Body of pancreas (tissue), 4 donors: ENCODE measurements around the gene SLC23A2. TPM values are rescaled to one million over a fixed set of nuclear protein-coding genes. Genes with fewer than 3 reads are reported as not detected.

ENCODE experiments used
- ATAC-seq: fragments of 150-250 bp; one replicate; pipeline ENCODE4 v1.9.1; 2016
- DNase-seq, 4 donors: peaks; one replicate each; pipeline ENCODE4 v3.0.0-alpha.2; 2019
- H3K27ac ChIP-seq, 4 donors: fragments of 200-600 bp; sonication (generic); 1 replicate in 3 of 4; 2 replicates in 1 of 4; pipeline versions ENCODE4 v1.5.1 to v1.6.1; 2016 to 2019; ENCODE audit warnings: mild to moderate bottlenecking in 1 of 4, mixed read lengths in 1 of 4, moderate library complexity in 1 of 4
- H3K27me3 ChIP-seq, 2 donors: fragments of 200-600 bp; sonication (generic); one replicate each; pipeline ENCODE4 v1.6.0; 2016; ENCODE audit warnings: mild to moderate bottlenecking in 1 of 2
- H3K36me3 ChIP-seq, 2 donors: fragments of 200-600 bp; sonication (generic); replicated peaks in 1 of 2; 2 replicates each; pipeline ENCODE4 v1.5.1; 2016; ENCODE audit warnings: low read depth in 2 of 2; ENCODE audit not compliant: insufficient read depth in 1 of 2
- H3K4me1 ChIP-seq: fragments of 200-600 bp; sonication (generic); one replicate; pipeline ENCODE4 v1.6.0; 2016
- H3K4me3 ChIP-seq, 2 donors: fragments of 200-600 bp; sonication (generic); 1 replicate in 1 of 2; 2 replicates in 1 of 2; pipeline ENCODE4 v1.5.1; 2016 to 2019
- H3K9me3 ChIP-seq, 3 donors: fragments of 200-600 bp; sonication (generic); 1 replicate in 2 of 3; 2 replicates in 1 of 3; pipeline ENCODE4 v1.5.1; 2016
- POLR2A ChIP-seq, 3 donors: fragments of 450-650 bp; IDR thresholded peaks; one replicate each; pipeline ENCODE4 v1.6.1; 2016; ENCODE audit warnings: antibody characterized with exemption in 3 of 3, mild to moderate bottlenecking in 2 of 3
- WGBS, 2 donors: methylation state at CpG; one replicate each; pipeline ENCODE4 v1.1.5; 2017; 5-methylcytosine and 5-hydroxymethylcytosine counted together
- intact Hi-C: fragments of 100-400 bp; cut with DNase I; formaldehyde crosslinking; loops from one replicate; pipeline ENCODE4 v1.15.1; 2023
- total RNA-seq, 2 donors: library from RNA; depleted of rRNA; stranded (reverse); fragments of >200 nt; gene quantifications; one replicate each; pipeline ENCODE4 v1.1.0, GENCODE V29; 2016
- TF ChIP-seq, protein P1 (sequence below), 7 experiments: fragments of 450-650 bp in 4 of 7; fragments of 200-600 bp in 3 of 7; sonication (generic) in 3 of 7; IDR thresholded peaks; one replicate each; pipeline ENCODE4 v1.5.1; 2016 to 2019; ENCODE audit warnings: antibody characterized with exemption in 7 of 7

Gene SLC23A2
- total RNA-seq, 2 donors from 2014 or later = 12.2 TPM

GRCh38 chr20:4929686-4930397 is 71.5 kb downstream of the SLC23A2 start:
- 72 to 86% methylated on average over 5 of the region's 5 CpGs for WGBS, 2 donors
- Histone ChIP-seq H3K4me1 (peaks cover 6% of the 10 kb centered on the region), H3K27ac (no peak overlapping the region), H3K4me3 (no peak overlapping the region), H3K36me3 (no peaks in the 10 kb centered on the region), H3K27me3 (no peaks in the 10 kb centered on the region), H3K9me3 (no peaks in the 10 kb centered on the region)
- TF ChIP-seq, protein P1, sequence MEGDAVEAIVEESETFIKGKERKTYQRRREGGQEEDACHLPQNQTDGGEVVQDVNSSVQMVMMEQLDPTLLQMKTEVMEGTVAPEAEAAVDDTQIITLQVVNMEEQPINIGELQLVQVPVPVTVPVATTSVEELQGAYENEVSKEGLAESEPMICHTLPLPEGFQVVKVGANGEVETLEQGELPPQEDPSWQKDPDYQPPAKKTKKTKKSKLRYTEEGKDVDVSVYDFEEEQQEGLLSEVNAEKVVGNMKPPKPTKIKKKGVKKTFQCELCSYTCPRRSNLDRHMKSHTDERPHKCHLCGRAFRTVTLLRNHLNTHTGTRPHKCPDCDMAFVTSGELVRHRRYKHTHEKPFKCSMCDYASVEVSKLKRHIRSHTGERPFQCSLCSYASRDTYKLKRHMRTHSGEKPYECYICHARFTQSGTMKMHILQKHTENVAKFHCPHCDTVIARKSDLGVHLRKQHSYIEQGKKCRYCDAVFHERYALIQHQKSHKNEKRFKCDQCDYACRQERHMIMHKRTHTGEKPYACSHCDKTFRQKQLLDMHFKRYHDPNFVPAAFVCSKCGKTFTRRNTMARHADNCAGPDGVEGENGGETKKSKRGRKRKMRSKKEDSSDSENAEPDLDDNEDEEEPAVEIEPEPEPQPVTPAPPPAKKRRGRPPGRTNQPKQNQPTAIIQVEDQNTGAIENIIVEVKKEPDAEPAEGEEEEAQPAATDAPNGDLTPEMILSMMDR (IDR thresholded peaks at IDR 0.05) = no peak
- TF ChIP-seq POLR2A (IDR thresholded peaks at IDR 0.05) = no peak
- ATAC-seq = no peak
- intact Hi-C loops = no loop called here
- DNase-seq = no peak

DNA sequence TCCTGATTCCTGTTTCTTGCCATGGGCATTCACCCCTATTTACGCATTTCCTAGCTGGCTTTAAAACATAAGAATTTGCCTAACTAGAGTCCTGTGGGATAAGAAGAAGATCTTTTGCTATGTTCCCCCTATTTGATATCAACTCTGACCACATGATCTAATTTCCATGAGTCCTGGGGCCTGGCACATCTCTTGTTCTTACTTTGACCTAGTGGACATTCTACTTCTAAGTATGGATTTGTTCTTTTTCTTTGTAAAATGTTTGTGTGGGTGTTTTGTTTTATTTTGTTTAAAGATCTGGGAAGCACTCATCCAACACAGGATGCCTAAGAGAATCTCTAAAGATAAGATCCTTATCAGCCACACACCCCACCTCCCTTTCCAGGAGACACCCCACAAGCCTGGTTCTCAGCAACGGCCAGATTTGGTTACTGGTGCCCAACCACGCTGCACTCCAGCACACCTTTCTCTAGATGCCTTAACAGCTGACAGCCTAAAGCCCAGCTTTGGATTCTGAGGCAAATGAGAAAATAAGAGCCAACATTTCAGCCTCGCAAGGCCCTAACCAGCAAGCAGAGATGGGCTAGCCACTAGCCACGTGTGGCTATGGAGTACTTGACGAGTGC is 74.7 kb downstream of the SLC23A2 start:
- no peaks in the 10 kb centered on the region for H3K9me3 ChIP-seq
- peak; percentile 49 for ATAC-seq
- DNase-seq = no peak
- TF ChIP-seq POLR2A (IDR thresholded peaks at IDR 0.05) = no peak
- TF ChIP-seq, protein P1 (IDR thresholded peaks at IDR 0.05) = no peak
- WGBS, 2 donors = 84 to 85% methylated on average over 6 of the region's 6 CpGs
- no peaks in the 10 kb centered on the region for H3K27me3 ChIP-seq
- intact Hi-C loops = no loop called here
- no peaks in the 10 kb centered on the region for H3K36me3 ChIP-seq
- H3K4me3 ChIP-seq = no peak overlapping the region
- H3K27ac ChIP-seq = peak overlapping the region in 3 of 4 donors; percentile 65 to 75 (median 74)
- peaks cover 6% of the 10 kb centered on the region for H3K4me1 ChIP-seq

GRCh38 chr20:4925842-4926530 is 75.3 kb downstream of the SLC23A2 start:
- TF ChIP-seq, protein P1 (IDR thresholded peaks at IDR 0.05) = no peak
- TF ChIP-seq POLR2A (IDR thresholded peaks at IDR 0.05) = no peak
- Histone ChIP-seq H3K36me3 (no peaks in the 10 kb centered on the region), H3K4me1 (peaks cover 6% of the 10 kb centered on the region), H3K9me3 (no peaks in the 10 kb centered on the region), H3K27me3 (no peaks in the 10 kb centered on the region), H3K4me3 (no peak overlapping the region), H3K27ac (peak overlapping the region; percentile 65 to 75 (median 70))
- ATAC-seq (peak; percentile 91), DNase-seq (peak; percentile 49 to 75 (median 64))
- intact Hi-C loops = no loop called here
- 59 to 64% methylated on average over 11 to 15 of the region's 15 CpGs for WGBS, 2 donors

DNA sequence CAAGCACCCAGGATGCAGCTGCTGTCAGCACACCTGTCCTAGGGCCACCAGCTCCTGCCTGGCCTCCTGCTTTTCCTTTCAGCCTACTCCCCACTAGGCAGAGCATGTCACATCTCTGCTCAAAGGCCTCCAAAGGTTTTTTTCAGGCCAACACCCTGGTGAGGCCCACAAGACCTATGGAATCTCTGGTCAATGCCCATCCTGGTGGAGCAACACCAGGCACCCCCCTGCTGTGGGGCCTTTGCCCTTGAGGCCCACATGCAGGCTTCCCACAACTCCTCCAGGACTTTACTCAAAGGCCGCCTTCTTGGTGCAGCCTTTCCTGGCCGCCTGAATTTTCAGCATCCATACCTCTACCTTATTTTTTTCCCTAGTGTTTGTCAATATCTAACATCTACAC is 76.9 kb downstream of the SLC23A2 start:
- TF ChIP-seq POLR2A (IDR thresholded peaks at IDR 0.05) = no peak
- TF ChIP-seq, protein P1 (IDR thresholded peaks at IDR 0.05) = no peak
- Histone ChIP-seq H3K36me3 (no peaks in the 10 kb centered on the region), H3K27me3 (no peaks in the 10 kb centered on the region), H3K4me3 (no peak overlapping the region), H3K4me1 (peaks cover 6% of the 10 kb centered on the region), H3K9me3 (no peaks in the 10 kb centered on the region), H3K27ac (no peak overlapping the region)
- ATAC-seq (no peak), DNase-seq (no peak)
- intact Hi-C loops = no loop called here
- WGBS, 2 donors = 100% methylated on average over 2 of the region's 2 CpGs
